GM21360 (cell line): ENCODE measurements around the gene TTC33.

ENCODE experiments used
- ATAC-seq: cut with Tn5 transposase; IDR thresholded peaks from one replicate; pipeline ENCODE4 v1.9.1; 2021; ENCODE audit warnings: mild to moderate bottlenecking, moderate library complexity; ENCODE audit not compliant: unreplicated experiment

Gene TTC33

GRCh38 chr5:40681363-40682153 lies 74.2 kb downstream of the TTC33 start:
- no peak for ATAC-seq

GRCh38 chr5:40680741-40681362 lies 74.9 kb downstream of the TTC33 start:
- no peak for ATAC-seq

- peak; percentile 25 for ATAC-seq
Measured at GRCh38 chr5:40679913-40680681, 75.7 kb downstream of the TTC33 start, which contains the start of gene PTGER4. PTGER4 (plus strand) TSS chr5:40679915; CDS start chr5:40680994, 1,079 bp downstream.

DNA sequence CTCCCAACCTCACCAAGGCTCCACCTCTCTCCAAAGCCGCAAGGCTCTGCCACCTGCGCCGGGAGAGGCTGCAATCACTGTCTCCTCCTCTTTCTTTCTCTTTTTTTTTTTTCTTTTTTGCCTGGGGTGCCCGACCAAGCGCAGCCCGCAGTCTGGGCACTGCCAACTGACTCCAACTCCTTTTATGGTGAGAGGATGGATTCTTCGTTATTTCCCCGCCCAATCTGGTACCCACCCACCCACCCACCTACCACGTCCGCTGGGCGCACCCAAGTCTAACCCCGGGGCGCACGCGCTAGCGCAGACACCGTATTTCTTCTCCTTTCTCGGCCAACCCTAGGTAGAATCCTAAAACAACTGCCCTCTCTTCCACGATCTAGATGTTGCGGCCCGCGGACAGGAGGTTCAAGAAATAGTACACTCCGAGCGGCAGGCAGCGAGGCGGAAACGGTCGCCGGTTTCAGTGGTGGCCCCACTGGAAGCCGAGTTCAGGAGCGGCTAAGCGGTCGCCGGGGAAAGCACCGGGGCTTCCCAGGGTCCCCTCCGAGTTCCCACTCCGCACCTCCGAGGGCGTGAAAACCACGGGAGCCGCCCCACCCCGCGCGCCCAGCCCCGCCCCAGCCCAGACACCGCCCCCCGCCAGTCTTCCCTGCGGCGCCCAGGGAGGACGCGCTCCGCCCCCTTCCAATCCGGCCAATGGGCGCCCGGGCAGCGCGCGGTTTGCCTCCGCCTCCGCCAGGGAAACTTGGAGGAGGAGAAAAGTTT lies 76.4 kb downstream of the TTC33 start:
- ATAC-seq = peak; percentile 63

DNA sequence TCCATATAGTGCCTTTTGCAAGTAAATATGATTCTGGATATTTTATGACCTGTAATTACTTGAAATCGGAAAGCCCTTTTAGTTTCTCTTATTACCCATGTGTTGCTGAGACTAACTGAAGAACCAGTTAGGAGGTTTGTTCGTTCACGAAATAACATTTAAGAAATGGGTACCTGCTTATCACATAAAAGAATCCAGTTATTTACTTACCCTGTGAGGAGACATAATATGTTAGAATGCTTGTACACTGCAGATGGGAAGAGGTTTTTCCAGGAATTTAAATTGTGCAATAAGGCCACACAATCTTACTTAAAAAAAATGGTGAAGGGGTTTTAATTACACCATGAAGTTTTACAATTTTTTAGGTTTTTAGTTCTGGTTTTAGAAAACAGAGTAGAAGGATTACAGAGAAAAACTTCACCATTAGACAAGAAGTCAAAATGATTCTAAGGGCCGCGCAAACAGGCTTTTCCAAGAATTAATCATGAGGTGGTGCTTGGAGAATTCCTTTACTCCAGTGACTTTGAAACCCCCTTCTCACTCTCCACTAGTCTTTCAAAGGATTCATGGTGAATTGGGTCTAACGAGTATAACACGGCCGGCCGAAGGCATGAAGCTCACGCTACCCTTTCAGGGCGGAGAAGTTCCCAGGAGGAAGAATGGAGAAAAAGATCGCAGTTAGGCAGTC lies 77.2 kb downstream of the TTC33 start:
- no peak for ATAC-seq

DNA sequence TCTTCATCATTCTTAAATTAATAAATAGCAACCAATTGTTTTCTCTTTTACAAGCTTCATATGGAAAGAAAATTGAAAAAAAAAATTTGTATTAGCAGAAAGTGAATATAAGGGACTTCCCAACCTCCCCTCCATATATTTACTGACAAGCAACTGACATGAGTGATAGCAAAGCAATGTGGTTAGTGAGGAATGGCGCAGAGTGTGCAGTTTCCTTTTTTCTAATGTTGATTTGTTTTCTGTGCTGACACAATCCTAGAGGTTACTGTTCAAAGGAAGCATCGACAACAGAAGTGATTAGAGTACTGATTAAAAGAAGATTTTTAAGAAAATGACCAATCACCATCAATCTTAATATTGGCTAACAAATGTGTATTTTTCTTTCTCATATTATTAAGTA lies 77.7 kb downstream of the TTC33 start:
- no peak for ATAC-seq

- ATAC-seq = no peak
Measured at GRCh38 chr5:40677456-40677855, 78.3 kb downstream of the TTC33 start.

DNA sequence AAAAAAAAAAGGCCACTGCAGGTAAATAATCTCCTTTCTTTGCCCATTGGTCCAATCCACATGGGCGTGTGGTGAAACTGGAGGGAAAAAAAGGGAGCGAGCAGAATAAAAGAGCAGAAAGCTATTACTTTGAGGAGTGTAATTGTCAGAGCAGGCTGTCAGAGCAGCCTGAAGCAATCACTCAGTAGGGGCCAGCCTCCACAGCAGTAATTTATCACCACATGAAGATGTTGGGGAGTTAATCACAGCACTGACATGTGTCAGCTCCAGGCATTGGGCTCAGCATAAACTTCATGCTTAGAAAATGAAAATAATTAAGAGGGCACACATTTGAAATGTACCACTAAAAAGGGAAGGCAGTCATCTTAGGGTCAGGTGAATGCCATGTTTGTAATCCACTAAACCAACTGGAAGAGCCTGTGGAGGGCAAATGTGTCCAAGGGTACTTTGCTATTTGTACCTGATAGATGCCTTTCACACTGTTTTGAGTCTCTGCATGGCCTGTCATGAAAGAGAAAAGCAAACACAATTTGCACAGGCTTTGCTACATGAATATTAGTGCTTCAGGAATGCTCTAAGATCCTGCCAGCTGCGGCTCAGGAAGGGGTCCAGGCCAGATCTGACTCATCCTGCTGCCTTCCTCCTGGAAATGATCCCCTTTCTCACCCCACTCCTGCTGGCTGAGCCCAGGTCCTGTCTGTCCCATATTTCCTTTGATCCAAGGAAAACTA lies 79.0 kb downstream of the TTC33 start:
- ATAC-seq = no peak

DNA sequence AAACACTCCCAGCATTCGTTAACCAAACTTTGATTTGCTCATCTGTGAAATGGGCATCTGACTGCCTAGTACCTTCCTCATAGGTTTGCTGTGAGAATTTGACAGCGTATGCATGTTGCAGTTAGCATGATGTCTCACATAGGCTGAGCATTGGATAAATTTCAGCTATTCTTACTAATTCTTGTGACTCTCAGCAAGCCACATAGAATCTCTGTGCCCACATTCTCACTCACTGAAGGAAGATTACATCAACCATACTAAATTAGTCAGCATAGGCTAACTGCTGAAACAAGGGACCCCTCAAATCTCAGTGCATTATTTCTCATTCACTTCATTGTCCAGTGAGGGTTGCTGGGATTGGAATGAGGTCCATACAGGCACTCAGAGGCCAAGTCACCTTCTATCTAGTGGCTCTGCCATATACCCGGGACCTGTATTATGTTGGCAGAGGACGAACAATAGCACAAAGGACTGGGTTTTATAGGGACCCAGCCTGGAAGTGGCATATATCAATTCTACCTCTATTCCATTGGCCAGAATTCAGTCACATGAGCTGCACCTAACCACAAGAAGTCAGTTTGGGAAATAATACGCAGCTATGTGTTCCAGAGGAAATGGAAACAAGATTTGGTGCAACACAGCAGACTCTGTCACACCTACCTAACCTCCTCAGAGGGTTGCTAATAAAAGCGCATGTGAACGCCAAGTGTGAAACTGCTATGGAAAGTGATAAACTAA lies 80.2 kb downstream of the TTC33 start:
- no peak for ATAC-seq

DNA sequence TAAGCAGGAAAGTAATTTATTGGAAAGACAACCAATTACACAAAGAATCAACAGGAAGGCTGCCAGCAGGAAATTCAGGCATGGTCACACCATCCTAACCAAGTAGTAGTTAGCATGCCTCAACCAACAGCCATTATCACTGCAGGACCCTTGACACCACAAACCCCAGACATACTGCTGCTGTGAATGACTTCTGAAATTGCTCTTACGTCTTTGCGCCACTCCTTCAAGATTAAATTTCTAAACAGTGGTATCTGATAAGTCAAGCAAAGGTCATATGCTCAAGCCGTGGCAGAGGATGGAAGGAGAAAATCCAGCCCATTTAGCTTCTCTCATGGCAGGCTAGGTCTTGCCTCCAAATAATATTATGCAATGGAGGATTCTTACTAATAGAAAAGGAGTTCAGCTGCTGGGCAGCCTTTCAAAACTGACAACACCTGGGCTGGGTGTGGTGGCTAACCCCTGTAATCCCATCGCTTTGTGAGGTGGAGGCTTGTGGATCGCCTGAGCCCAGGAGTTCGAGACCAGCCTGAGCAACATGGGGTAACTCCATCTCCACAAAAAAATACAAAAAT lies 81.0 kb downstream of the TTC33 start:
- no peak for ATAC-seq

- no peak for ATAC-seq
Measured at GRCh38 chr5:40672425-40672824, 83.3 kb downstream of the TTC33 start.

- no peak for ATAC-seq
Measured at GRCh38 chr5:40669606-40670390, 86.0 kb downstream of the TTC33 start.

GRCh38 chr5:40667161-40667663 lies 88.5 kb downstream of the TTC33 start:
- no peak for ATAC-seq

DNA sequence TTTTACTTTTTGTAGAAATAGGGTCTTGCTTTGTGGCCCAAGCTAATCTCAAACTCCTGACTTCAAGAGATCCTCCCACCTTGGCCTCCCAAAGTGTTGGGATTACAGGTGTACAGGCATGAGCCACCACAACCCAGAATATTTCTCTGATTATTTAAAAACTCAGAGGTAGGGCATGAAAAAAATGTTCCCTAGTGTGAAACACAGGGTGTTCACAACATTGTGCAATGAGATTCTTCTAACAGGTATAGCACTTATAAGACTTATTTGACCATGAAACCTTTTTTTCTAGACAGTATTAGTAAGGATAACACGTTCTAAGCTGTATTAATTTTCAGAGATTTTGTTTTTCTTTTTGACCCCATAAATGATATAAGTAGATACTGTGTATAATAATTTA lies 89.1 kb downstream of the TTC33 start:
- ATAC-seq = no peak

DNA sequence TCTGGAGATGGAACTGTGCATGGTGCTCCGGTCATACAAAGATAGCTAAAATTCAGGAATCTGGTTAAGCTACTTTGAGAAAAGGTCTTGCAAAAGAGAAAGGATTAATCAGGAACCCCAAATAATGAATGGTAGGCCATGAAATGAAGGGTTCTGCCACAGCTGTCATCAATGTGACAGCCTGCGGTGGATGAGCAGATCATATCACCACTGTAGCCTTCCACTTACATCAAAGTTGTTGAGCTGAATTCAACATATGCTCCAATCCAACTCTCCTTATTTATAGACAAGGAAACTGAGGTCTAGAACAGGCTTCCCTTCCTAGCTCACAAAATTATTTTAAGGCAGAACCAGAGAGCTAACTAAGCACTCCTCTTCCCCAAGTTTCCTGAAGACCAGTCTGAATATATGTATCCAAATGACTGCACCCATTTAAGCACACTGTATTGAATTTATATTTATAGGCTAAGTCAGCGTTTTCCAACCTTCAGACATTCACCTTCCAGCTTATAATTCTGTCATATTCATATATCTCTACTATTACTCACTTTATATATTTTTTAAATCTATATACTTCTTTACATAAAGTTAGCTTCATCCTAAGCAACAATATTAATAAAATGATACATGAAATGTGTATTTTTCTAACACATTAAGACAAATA lies 90.0 kb downstream of the TTC33 start:
- no peak for ATAC-seq

DNA sequence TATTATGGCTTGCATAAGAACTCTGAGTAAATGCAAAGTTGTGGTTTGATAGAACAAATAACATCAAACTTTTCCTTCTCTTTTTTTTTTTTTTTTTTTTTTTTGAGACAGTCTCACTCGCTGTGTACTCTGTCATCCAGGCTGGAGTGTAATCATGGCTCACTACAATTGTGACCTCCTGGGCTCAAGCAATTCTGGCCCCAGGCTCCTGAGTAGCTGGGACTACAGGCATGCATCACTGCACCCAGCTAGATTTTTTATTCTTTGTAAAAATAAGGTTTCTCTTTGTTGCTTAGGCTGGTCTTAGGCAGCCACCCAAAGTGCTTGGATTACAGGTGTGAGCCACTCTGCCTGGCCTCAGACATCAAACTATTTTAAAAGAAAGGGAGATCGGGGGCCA lies 95.0 kb downstream of the TTC33 start:
- no peak for ATAC-seq

DNA sequence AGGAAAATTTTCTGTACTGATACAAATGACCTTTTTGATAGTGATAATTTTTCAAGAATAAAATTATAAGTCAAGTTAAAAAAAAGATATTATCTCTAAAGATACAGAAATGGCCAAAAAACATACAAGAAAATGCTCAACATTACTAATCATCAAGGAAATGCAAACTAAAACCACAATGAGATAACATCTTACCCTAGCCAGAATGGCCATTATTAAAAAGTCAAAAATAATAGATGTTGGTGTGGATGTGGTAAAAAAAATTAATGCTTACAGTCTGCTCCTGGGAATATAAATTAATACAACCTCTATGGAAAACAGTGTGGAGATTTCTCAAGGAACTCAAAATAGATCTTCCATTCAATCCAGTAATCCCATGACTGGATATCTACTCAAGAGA lies 99.0 kb downstream of the TTC33 start:
- ATAC-seq = no peak
